ENCODE measurements around the gene KIF2B. TPM values are rescaled to one million over a fixed set of nuclear protein-coding genes. Genes with fewer than 3 reads are reported as not detected.

KIF2B gene
- total and polyA plus RNA-seq, 2 of the 4 experiments (the other 2 are of a cell fraction) = not detected

- Histone ChIP-seq H2AK9ac (replicated peaks; ENCODE audit: low read depth, low read length, poor library complexity) (no peak overlapping the region), H4K5ac (ENCODE audit: low read depth, low read length) (no peak overlapping the region), H2AK5ac (ENCODE audit: low read depth, low read length) (no peak overlapping the region), H3K4ac (ENCODE audit: low read depth, low read length) (no peak overlapping the region), H2BK5ac (ENCODE audit: low read depth, low read length, poor library complexity, severe bottlenecking) (no peak overlapping the region), H4K8ac (ENCODE audit: low read depth in 2 of 2, low read length in 2 of 2) (no peak overlapping the region), H3K36me3 (ENCODE audit: control insufficient read depth, insufficient read depth, low read length) (no peaks in the 10 kb centered on the region), H3K27me3 (ENCODE audit: control insufficient read depth, insufficient read depth, low read length) (no peaks in the 10 kb centered on the region), H3K4me3 (ENCODE audit: insufficient read depth, low read depth, low read length) (no peak overlapping the region), H3K9ac (ENCODE audit: low read depth, low read length) (no peak overlapping the region), H3K79me1 (ENCODE audit: low read depth in 1 of 2, low read length in 2 of 2) (no peaks in the 10 kb centered on the region), H3K14ac (replicated peaks; ENCODE audit: low read depth, low read length) (no peak overlapping the region), H3K23ac (ENCODE audit: low read depth, low read length) (no peak overlapping the region), H2BK15ac (ENCODE audit: low read depth, low read length) (no peak overlapping the region), H3K9me3 (ENCODE audit: control insufficient read depth, insufficient read depth, low read length) (peaks cover 2% of the 10 kb centered on the region; the same call in 1 of the 2 replicates), H4K20me1 (ENCODE audit: insufficient read depth, low read length) (no peaks in the 10 kb centered on the region), H2AFZ (replicated peaks; ENCODE audit: low read length, poor library complexity) (no peak overlapping the region), H3K56ac (ENCODE audit: extremely low read depth, insufficient read depth, low read length) (no peak overlapping the region), H3K4me2 (ENCODE audit: low read depth, low read length) (no peak overlapping the region), H3K18ac (ENCODE audit: low read depth, low read length) (no peak overlapping the region), H3K9me1 (ENCODE audit: insufficient read depth, low read length) (no peaks in the 10 kb centered on the region), H4K91ac (ENCODE audit: insufficient read depth, low read depth, low read length) (no peak overlapping the region), H2BK20ac (ENCODE audit: low read depth, low read length) (no peak overlapping the region), H3K27ac (ENCODE audit: insufficient read depth, low read length) (no peak overlapping the region), H2BK120ac (ENCODE audit: low read depth, low read length) (no peak overlapping the region), H3K4me1 (ENCODE audit: control insufficient read depth, insufficient read depth, low read length) (no peaks in the 10 kb centered on the region)
- DNase-seq (no peak), ATAC-seq (ENCODE audit: low read depth) (no peak)
- no TSS peak for BruUV-seq (replicated peaks)
- TF ChIP-seq POLR2A (IDR thresholded peaks at IDR 0.05; ENCODE audit: low read depth, low read length) = no peak
- TF ChIP-seq RFX5 (IDR thresholded peaks at IDR 0.05; ENCODE audit: low read depth, low read length) = no peak
- TF ChIP-seq BHLHE40 (IDR thresholded peaks at IDR 0.05; ENCODE audit: low read depth, low read length) = no peak
- TF ChIP-seq CEBPB (IDR thresholded peaks at IDR 0.05; ENCODE audit: low read depth, low read length) = no peak
- no peak for TF ChIP-seq RCOR1 (IDR thresholded peaks at IDR 0.05; ENCODE audit: insufficient replicate concordance, low read length)
- TF ChIP-seq ELK1 (IDR thresholded peaks at IDR 0.05; ENCODE audit: borderline replicate concordance, low read depth, low read length) = no peak
- TF ChIP-seq MAZ (IDR thresholded peaks at IDR 0.05; ENCODE audit: borderline replicate concordance, low read depth, low read length) = no peak
- TF ChIP-seq MAFK (IDR thresholded peaks at IDR 0.05; ENCODE audit: low read depth, low read length) = no peak
- no peak for TF ChIP-seq USF2 (IDR thresholded peaks at IDR 0.05; ENCODE audit: low read depth, low read length)
- TF ChIP-seq FOS (IDR thresholded peaks at IDR 0.05; ENCODE audit: low read depth, low read length) = no peak
- TF ChIP-seq RAD21 (IDR thresholded peaks at IDR 0.05; ENCODE audit: low read length) = no peak
- no peak for TF ChIP-seq NFE2L2 (IDR thresholded peaks at IDR 0.05; ENCODE audit: low read depth, low read length)
- TF ChIP-seq CHD1 (IDR thresholded peaks at IDR 0.05; ENCODE audit: low read depth, low read length) = no peak
- no peak for TF ChIP-seq CTCF (conservative IDR thresholded peaks at IDR 0.05; ENCODE audit: low read depth, low read length)
- TF ChIP-seq MXI1 (IDR thresholded peaks at IDR 0.05; ENCODE audit: borderline replicate concordance, low read depth, low read length) = no peak
- TF ChIP-seq SMC3 (IDR thresholded peaks at IDR 0.05; ENCODE audit: low read depth, low read length) = no peak
- CTCF ChIA-PET = interaction anchor here (0.6 kb wide), 1 partner anchor 1922 kb away, joined by 3 read pairs; no protein-coding TSS in a partner anchor
- dilution Hi-C loops (cut with HindIII; ENCODE audit: low sequenced_read_pairs, unreplicated experiment) (no loop called here), in situ Hi-C loops (cut with MboI; ENCODE audit: low sequenced_read_pairs) (no loop called here), intact Hi-C loops (cut with micrococcal nuclease) (no loop called here)
- POLR2A ChIA-PET (ENCODE audit: unreplicated experiment) = no interaction called here
Observed at GRCh38 chr17:53837131-53837530, 14.4 kb downstream of the KIF2B start.
